Measurements from ENCODE around the gene GNPAT. TPM values are rescaled to one million over a fixed set of nuclear protein-coding genes. Genes with fewer than 3 reads are reported as not detected.

The GNPAT gene
- total and polyA plus RNA-seq, 2 of the 8 experiments (the other 6 are each of a cell fraction or from before 2014, with no cell fraction given) = 22.9 to 47.4 TPM

DNA sequence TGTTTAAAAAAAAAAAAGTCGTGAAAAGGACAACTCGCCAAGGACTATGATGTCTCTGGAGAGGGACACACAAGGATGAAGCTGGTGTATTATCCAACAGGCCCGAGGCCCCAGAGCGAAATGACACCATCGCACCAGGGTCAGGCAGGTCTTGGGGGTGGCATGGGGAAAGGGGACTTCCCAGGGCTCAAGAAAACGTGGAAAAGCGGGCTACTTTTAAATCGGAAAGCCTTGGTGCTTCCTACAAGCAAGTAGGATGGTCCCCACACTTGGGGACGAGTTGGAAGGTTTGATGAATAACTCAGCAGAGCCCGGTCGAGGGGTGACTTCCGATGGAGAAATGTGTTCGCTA lies 505 bp upstream of the GNPAT start:
- H3K27ac ChIP-seq (ENCODE audit: low read depth, low read length) = peak overlapping the region; percentile 75
- peak overlapping the region; percentile 91 for H3K4ac ChIP-seq (replicated peaks; ENCODE audit: insufficient read length, low read depth, low read length)
- H3K4me2 ChIP-seq (ENCODE audit: insufficient read depth in 1 of 2, low read depth in 2 of 2, low read length in 2 of 2) = peak overlapping the region; percentile 76 to 95
- H4K5ac ChIP-seq (ENCODE audit: insufficient read length, low read depth, low read length) = no peak overlapping the region
- H4K8ac ChIP-seq (ENCODE audit: extremely low read depth, insufficient read depth, low read length) = peak overlapping the region; percentile 98; the same call in 1 of the 2 replicates
- peak overlapping the region; percentile 96 for H3K14ac ChIP-seq (ENCODE audit: insufficient read length)
- CTCF ChIA-PET (ENCODE audit: partially characterized antibody) = no interaction called here
- H2BK5ac ChIP-seq (ENCODE audit: low read depth, low read length) = no peak overlapping the region
- no peak overlapping the region for H4K91ac ChIP-seq (replicated peaks; ENCODE audit: insufficient read length, low read length)
- H2BK12ac ChIP-seq (ENCODE audit: low read depth, low read length) = no peak overlapping the region
- no peaks in the 10 kb centered on the region for H3K9me3 ChIP-seq (ENCODE audit: insufficient read depth in 2 of 2, low read depth in 1 of 2, low read length in 1 of 2)
- TF ChIP-seq EZH2 (IDR thresholded peaks at IDR 0.05; ENCODE audit: low read depth, low read length, severe bottlenecking) (peak; percentile 15), CREB1 (IDR thresholded peaks at IDR 0.05) (no peak), SP4 (IDR thresholded peaks at IDR 0.05; ENCODE audit: low read length) (0 out of 2 replicates have a peak, but pooled peaks have one; percentile 13)
- peaks cover 5 to 12% (median 8%) of the 10 kb centered on the region in 4 experiments; a peak in 5 of 8 replicates for H3K36me3 ChIP-seq (ENCODE audit: control insufficient read depth in 2 of 4, insufficient read depth in 4 of 4, low read length in 3 of 4)
- H4K20me1 ChIP-seq (replicated peaks in 1 of 2; ENCODE audit: control insufficient read depth in 1 of 2, insufficient read depth in 2 of 2, low read length in 2 of 2) = no peaks in the 10 kb centered on the region
- peaks cover 0 to 2% (median 0%) of the 10 kb centered on the region in 4 experiments; a peak in 1 of 7 replicates for H3K4me1 ChIP-seq (replicated peaks in 1 of 4; ENCODE audit: control insufficient read depth in 3 of 4, insufficient read depth in 4 of 4, low read length in 3 of 4)
- H2BK120ac ChIP-seq (replicated peaks; ENCODE audit: low read depth, low read length) = peak overlapping the region; percentile 52
- no peak for DNase-seq (ENCODE audit: low read depth in 1 of 2, low spot score in 2 of 2)
- H2BK15ac ChIP-seq (ENCODE audit: low read length) = no peak overlapping the region
- WGBS, 2 experiments (ENCODE audit: extremely low coverage in 1 of 2, insufficient coverage in 1 of 2, insufficient read length in 1 of 2, insufficient replicate concordance in 2 of 2, low coverage in 1 of 2, low lambda C conversion rate in 2 of 2, missing lambda C conversion rate in 1 of 2) = 8% methylated on average over 13 of the region's 13 CpGs; no CpG with 5 or more reads in 1 of the 2 experiments
- no peaks in the 10 kb centered on the region for H3K27me3 ChIP-seq (replicated peaks in 1 of 4; ENCODE audit: control insufficient read depth in 3 of 4, extremely low read depth in 1 of 4, insufficient read depth in 3 of 4, low read length in 3 of 4)
- POLR2A ChIA-PET (ENCODE audit: partially characterized antibody) = interaction anchor here (0.6 kb wide), 2 partner anchors 501 to 1627 kb away, joined by 3 to 5 read pairs; no protein-coding TSS in a partner anchor
- peaks cover 3 to 33% of the 10 kb centered on the region in 2 experiments; a peak in 3 of 4 replicates for H3K79me2 ChIP-seq (ENCODE audit: control insufficient read depth in 1 of 2, insufficient read depth in 2 of 2, low read length in 2 of 2)
- peak overlapping the region in 3 of 4 experiments; percentile 77 to 89 (median 79); a peak in 6 of 7 replicates for H3K9ac ChIP-seq (replicated peaks in 1 of 4; ENCODE audit: extremely low read depth in 1 of 4, low read depth in 3 of 4, low read length in 3 of 4)
- H3K79me1 ChIP-seq (ENCODE audit: low read depth, low read length) = peaks cover 3% of the 10 kb centered on the region; the same call in 1 of the 2 replicates
- no peak overlapping the region for H2BK20ac ChIP-seq (ENCODE audit: low read length)
- no peak for FAIRE-seq
- H3K23me2 ChIP-seq (ENCODE audit: low read depth, low read length) = peaks cover 7% of the 10 kb centered on the region
- no peak overlapping the region; the same call in 1 of the 2 replicates for H3K18ac ChIP-seq (ENCODE audit: extremely low read depth, low read length)
- H3K4me3 ChIP-seq (ENCODE audit: extremely low read depth in 1 of 4, insufficient read depth in 2 of 4, low read depth in 3 of 4, low read length in 4 of 4) = peak overlapping the region; percentile 62 to 98 (median 90)
- no peak overlapping the region for H3K56ac ChIP-seq (replicated peaks; ENCODE audit: insufficient read length, low read depth, low read length)
- H2AFZ ChIP-seq (ENCODE audit: low read length) = peak overlapping the region; percentile 99
- no peak overlapping the region for H3K23ac ChIP-seq (ENCODE audit: insufficient read length)
- no peak overlapping the region for H2AK5ac ChIP-seq (ENCODE audit: low read depth, low read length)
